HG02763 (cell line): ENCODE measurements around the gene AOPEP.

Experiments used
- ATAC-seq: cut with Tn5 transposase; IDR thresholded peaks from one replicate; pipeline ENCODE4 v1.9.1; 2021; ENCODE audit warnings: mild to moderate bottlenecking, moderate library complexity; ENCODE audit not compliant: unreplicated experiment

The AOPEP gene

DNA sequence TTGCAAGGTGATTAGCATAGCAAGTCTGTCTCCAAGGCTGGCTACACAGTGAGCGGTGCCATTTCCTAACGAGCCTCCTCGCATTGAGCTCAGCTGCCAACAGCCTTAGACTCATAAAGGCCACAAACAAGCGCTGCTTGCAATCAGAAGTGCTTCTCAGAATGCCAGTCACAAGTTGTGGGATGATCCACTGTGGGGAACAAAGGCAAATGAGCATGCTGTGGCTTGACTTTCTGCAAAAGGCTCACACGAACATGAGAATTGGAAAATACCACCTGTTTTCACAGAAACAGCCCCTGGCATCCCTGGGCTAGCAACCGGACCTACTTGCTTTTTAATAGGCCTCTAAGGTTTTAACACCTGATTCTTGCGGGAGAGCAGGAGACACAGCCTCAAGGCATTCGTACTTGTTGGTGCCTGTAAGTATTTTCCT lies 375.5 kb downstream of the AOPEP start:
- no peak for ATAC-seq

DNA sequence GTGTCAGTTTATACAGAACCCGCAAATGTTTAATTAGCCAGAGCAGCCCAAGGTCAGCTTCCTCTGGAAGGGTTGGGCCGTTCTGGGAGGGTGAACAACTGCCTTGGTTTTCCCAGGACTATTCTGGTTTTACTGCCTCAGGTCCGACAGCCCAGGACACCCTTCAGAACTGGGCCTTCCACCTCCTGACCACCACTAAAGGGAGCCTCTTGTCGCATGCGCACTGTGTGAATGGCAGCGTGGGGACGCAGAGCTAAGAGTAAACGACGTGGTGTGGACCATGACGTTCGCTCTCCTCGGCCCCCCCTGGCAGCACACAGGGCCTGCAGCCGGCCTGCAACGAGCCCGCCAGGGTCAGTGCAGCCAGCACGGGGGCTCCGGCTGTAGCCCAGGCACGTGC lies 376.1 kb downstream of the AOPEP start:
- ATAC-seq: no peak

DNA sequence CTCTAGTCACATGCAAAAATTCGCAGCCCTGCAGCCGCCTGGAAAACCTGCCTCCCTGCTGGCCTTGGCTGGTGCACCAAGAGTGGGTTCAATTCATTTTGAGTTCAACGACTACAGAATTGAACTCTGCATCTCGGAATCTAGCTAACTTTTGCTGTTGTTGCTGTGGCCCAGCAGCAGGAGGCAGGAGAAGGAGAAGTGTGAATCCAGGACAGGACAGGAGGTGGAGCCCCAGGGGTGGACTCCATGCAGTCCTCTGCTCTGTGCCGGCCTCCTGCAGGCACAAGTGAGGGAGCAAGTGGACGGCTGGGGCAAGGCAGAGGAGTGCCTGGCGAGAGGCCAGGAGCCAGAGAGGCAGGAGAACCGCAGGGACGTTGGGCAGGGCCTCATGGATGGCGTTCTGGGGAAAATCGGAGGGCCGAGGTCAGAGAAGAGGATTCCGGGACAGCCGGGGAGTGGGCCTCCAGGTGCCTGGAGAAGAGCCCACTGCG lies 376.8 kb downstream of the AOPEP start:
- ATAC-seq: no peak

DNA sequence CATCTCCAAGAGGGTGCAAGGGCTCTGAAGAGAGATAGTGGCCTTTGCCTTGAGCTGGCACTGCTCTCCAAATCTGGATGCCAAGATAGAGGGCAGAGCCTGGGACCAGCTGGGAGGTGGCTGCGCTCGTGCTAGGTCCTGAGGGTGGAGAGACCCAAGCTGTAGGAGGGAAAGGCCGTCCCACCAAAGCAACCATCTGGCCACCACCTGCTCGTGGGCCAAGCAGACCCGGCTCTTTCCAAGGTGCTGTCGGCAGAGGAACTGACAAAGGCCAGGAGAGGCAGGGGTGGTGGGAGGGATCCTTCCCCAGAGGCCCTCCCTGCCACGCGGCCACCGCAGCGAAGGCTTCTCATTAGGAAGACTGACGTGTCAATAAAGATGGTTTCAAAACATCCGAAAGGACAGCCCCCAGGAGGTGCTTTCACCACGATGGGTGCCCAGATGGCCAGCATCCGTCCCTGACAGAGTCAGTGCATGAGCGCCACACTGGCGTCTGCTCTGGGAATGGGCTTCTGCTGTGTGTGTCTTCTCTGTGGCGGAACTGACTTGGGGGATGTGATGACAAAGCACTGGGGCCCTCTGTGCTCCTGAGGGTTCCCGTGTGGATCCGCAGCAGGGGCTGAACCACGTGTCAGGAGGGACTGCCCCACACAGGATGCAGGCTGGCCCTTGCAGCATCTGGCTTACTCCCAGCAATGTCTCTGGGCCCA lies 377.5 kb downstream of the AOPEP start:
- no peak for ATAC-seq

DNA sequence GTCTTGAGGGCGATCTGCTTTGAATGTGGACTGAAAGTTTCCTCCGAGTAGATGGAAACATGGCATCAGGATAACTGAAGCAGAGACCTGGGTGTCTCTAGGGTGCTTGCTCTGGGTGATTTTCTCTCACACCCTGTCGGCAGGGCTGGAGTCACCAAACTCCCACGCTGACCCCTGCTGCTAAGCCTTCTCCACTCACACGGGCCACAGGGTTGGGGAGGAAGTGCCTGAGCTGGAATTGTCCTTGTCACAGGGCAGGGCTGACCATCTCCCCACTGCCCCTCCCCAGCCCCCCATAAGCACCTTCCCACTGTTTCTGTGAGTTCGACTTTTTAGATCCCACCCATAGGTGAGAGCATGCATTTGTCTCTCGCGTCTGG lies 378.1 kb downstream of the AOPEP start:
- ATAC-seq: no peak

DNA sequence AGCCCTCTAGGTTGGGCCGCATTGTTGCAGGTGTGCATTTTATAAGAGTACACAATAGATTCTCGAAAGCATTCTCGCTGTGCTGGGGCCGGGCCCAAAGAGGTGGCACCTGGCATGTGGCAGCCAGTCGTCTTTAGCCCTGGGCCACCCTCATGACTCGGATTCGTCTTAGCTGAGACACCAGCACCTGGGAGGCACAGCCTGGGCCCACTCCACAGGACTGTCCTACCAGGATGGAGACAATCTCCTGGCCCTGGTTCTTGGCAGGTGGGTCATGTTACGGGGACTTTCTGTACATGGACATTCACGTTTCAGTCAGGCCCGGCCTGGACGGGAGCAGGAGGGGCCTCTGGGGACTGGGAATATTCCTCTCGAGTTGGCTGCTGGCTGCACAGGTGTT lies 378.5 kb downstream of the AOPEP start:
- ATAC-seq: no peak

DNA sequence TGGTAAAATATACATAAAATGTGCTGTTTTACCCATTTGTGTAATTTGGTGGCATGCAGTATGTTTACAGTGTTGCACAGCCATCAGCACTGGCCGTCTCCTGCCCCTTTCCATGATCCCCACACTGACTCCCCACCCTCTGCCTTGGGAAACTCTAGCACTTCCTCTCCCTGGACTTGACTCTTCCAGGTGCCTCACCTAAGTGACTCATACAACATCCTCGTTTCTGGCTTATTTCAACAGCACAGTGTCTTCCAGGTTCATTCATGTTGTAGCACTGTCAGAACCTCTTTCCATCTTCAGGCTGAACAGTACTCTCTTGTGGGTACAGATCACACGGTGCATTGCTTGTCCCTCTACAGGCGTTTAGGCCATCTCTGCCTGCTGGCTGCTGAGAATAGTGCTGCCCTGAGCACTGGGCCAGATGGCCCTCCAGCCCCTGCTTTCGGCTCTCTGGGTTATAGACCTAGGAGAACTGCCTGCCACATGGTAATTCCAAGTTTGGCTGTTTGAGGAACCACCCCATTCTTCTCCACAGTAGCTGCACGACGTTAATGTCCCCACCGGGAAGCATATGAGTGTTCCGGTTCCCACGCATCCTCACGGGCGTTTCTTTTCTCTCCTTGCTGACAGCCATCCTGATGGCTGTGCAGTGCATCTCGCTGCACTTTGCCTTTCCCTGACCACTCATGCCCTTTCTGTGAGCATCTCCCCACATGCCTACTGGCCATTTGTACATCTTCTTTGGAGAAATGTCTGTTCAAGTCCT lies 379.2 kb downstream of the AOPEP start:
- ATAC-seq: no peak

DNA sequence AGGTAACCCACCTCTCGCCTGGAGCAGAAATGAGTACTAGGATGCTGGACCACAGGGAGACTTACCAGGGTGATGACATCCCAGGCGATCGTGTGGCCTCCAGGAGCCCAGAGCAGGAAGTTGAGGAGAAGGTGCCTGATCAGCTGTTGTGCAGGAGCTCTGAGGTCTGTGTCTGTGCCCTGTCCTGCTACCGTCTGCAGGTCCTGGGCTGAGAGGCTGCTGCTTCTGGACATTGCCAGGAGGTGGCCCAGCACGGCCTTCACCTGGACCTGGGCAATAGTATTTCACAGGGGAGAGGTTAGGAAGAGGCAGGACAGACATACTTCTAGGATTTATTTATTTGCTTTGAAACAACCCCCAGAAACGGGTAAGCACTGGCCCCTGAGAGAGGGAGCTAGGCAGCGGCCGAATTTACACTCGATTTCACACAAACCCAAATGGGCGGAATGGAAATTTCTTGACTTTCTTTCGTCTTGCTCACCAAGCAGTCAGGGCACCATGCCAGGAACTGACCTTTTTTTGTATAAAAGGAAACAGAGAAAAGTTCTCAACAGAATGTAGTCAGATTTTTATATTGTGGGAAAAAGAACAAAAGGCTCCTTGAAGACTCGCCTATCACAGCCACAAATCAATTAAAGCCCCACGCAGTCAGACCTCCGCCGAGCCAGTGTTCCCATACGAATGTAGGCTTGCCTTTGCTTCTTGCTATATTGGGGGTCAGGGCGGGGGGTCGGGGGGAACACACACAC lies 380.7 kb downstream of the AOPEP start:
- ATAC-seq: no peak

DNA sequence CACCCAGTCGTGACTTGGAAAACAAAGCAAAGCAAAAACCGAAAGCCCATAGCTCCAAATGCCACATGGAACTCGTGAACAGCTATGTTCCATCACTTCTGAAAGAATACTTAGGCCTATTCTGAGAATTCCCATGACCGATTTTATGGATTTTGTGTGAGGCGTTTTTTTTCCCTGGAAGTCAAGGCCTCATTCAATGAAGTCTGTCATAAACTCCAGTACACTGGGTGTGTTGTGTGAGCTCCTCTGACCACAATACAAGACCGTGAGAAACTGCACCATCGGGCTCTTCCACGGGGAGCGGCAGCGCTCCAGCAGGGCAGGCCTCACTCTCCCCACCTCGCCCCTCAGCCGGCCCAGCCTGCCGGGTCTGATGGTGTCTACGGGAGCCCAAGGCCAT lies 381.5 kb downstream of the AOPEP start:
- ATAC-seq: no peak

DNA sequence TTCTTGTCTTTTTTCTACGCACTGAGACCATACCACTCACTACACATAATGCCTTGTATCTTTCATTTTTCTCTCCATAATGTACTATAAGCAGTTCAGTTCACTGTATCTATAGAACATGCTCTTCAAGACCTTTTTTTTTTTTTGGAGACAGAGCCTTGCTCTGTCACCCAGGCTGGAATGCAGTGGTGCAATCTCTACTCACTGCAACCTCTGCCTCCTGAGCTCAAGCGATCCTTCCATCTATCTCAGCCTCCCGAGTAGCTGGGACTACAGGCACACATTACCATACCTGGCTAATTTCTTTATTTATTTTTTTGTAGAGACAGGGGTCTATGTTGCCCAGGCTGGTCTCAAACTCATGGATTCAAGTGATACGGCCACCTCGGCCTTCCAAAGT lies 382.3 kb downstream of the AOPEP start:
- ATAC-seq: no peak

DNA sequence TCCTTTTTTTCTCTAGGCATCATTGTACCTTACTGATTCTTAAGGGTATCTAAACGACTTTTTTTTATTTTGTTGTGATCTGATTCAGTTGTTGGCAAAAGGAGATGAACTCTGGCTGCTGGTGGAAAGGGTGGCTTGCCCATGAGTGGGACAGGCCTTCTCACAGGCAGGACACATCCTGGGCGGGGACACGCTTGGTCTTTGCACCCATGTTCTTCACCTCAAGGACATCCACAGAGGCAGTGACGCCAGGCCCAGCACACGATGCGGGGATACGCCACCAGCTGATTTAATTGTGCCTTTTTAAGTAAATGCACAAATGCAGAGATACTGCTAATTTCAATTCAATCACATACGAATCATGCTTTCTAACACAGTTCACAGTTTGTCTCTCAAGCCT lies 383.0 kb downstream of the AOPEP start:
- ATAC-seq: no peak

DNA sequence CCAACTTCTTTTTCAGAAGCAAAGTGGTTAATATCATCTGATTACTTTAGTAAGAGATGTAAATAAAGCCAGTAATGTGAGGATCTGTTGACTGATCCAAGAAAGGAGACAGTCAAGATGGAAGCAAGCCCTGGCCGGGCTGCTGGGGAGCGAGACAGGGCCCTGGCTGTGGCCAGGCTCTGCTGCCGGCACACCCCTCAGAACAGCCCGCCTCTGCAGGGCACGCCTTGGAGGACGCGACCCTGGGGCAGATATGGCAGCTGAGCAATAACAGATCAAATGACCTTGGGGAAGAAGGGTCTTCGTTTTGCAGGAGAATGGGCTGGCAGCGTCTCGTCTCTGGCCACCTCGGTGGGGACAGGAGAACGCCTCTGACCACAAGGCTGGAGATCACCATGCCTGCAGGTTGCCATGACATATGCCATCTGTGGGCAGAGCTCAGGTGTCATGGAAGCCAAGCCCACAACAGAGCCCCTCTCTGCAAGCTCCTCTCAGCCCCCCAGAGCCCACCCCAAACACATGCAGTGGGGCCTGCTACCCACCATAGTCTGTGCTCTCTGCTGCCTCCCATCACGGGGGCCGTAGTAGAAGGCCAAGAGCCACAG lies 384.5 kb downstream of the AOPEP start:
- no peak for ATAC-seq

DNA sequence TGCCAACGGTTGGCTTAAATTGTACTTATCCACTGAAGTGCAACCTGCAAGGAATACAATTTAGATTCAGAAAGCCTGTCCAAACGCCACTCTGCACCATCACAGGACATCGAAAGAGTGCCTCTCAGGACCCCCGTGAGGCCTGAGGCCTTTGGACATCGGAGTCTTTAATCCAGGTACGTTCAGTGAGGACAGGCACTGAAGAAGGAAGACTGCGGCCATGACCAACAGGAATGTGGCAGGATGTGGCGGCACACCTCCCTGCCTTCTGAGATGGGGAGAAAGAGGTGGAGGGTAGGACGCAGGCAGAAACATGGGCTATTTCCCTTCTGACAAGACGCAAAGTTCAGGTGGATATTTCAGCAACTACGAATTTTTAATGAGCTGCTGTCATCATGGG lies 385.2 kb downstream of the AOPEP start:
- no peak for ATAC-seq

DNA sequence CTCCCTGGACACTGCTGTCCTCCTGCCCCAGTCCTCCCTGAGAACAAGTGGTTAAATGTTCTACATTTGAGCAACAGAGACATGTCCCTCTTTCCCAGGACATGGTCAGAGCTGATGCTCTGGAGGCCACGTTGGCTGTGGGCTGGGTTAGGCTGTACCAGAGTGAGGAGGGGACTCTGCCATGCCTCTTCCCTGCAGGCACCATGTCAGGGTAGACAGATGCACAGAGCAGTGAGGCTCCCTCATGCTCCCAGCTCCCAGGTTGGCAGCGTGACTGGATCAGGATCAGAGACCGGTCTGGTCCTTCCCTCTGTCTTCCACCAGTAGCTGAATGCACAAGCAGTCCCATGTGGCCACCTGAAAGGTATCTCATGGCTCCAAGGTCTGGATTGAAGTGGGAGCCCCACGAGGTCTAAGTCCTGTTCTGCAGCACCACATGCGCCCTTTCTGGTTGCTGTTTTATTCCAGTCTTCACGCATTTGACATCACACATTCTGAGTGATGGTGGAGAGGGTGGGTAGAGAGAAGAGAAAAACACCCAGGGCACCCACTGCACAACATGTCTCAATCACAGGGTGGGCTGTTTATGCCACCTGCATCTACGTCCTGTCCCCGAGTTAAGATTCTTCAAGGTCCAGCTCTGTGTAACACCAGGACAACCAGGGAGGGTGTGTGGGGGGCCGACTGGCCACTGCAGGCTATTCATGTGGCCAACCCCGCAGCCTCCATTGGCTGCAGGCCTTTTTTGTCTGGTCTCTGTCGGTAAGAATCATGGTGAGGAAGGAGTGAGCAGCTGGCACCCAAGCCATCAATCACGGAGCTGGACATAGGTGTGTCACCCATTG lies 386.2 kb downstream of the AOPEP start:
- no peak for ATAC-seq

DNA sequence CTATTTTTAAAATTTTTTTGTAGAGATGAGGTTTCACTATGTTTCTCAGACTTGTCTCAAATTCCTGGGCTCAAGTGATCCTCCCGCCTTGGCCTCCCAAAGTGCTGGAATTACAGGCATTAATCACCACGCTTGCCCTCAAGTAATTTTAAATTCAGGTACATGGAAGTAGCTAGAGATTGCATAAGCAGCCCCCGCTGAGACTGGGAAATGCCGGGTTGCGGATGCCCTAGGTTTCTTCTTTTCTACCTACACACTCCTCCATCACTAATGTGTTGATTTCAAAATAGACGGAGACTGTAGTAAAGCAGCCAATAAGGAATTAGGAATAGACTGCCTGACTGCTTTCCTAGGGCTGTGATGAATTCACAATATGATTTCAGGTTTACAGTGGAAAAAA lies 388.6 kb downstream of the AOPEP start:
- ATAC-seq: no peak

DNA sequence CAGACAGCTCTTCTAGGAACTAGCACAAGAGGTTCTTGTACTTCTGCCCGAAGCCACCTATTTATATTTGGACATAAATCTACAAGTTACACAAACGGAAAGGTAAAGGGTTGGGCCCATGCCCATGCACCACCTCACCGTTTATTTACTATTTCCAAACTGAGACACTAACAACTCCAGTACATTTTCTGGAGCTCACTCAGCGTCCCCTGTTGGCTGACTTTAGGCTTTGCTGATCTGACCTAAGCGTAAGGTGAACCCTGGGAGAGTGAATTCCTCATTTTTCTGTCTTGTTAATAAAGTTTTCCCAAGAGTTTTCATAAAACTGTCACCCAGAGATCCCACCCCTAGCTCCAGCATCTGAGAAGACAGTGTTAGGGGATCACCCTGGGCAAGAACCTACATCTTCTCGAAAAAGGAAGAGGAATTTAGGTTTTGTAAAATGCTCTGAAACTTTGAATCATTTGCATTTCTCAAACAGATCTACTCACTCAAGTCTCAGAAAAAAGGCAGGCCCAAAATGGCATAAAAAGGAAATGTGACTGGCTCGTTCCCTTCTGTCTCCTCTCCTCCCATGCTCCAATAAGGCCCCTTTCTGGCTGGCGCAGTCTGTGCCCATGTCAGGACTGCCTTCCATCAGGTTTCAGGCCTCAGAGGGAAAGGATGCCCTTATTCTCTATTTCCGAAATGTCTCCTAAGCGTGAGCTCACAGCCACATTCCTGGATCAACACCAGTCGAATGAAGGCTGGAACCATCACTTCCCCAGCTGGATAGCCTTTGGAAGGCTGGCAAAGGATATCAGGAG lies 389.7 kb downstream of the AOPEP start:
- no peak for ATAC-seq

DNA sequence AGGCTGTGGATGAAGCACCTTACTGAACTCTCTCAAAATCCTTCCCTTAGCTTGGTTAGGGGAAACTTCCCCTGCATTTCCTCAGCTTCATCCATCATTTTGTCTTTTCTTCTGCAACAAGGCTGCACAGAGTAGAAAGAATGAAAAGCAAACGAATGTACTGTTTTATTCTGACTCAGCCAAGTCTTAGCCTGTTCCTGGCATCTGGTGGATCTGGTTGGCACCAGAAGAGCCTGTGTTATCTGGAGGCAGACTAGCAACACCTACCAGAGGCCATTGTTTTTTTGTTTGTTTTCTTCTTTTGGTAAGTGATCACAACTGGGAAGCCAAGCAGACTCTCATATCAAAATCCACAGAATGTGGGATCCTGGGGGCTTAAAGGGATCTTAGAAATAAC lies 390.3 kb downstream of the AOPEP start:
- no peak for ATAC-seq

DNA sequence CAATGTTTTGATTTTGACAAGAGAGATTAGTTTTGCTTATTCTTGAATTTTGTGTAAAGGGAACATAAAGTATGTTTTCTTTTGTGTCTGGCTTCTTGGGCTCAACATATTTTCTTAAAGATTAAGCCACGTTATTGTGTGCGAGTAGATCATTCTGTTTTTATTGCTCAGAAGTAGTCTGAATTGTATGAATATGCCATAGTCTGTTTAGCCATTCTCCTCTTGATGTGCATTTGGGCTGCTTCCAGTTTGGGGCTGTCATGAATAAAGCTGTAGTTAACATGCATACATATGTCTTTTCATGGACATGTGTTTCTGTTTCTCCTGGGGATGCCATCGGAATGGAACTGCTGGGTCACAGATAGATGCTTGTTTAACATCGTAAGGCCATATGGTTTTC lies 392.1 kb downstream of the AOPEP start:
- no peak for ATAC-seq

DNA sequence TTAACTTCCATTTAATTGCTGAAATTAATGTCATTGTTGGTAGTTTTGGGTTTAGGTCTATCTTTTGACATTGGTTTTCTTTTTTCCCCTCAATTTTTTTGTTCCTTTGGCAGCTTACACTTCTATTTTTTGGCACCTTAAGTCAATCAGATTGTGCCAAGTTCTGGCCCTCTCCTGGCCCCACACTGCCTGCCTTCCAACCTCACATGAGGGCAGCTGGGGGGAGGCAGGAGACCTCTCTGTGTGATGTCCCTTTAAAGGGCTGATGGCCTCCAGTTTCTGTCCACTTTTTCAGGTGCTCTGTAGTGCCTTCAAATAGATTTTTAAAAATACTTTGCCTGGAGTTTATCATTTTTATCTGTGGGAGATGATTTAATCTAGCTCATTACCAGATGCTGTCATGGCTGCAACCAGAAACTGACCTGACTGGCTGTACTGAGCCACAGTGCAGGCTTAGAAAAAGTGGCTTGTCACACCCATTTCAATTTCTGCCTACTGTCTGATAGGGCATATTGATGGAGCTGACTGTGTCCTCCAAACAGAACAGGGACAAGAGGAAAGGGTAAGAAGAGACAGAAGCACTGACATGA lies 394.4 kb downstream of the AOPEP start:
- ATAC-seq: no peak
